Islet of Langerhans (tissue), 1 donor: ENCODE measurements around the gene PIK3IP1.

Experiments used
- FAIRE-seq: peaks from one replicate; lab custom pipeline; 2011; peaks lifted over from hg19 to GRCh38; lab: Jason Lieb, UNC

Gene PIK3IP1

GRCh38 chr22:31278626-31279326 is 13.5 kb downstream of the PIK3IP1 start:
- FAIRE-seq, result no peak

GRCh38 chr22:31278151-31278621 is 14.1 kb downstream of the PIK3IP1 start:
- FAIRE-seq, result no peak

GRCh38 chr22:31277741-31278140 is 14.5 kb downstream of the PIK3IP1 start:
- no peak for FAIRE-seq

GRCh38 chr22:31276426-31277167 is 15.7 kb downstream of the PIK3IP1 start:
- FAIRE-seq, result no peak

- no peak for FAIRE-seq
Observed at GRCh38 chr22:31275576-31275975, 16.7 kb downstream of the PIK3IP1 start.

GRCh38 chr22:31275018-31275417 is 17.3 kb downstream of the PIK3IP1 start:
- FAIRE-seq, result no peak

- FAIRE-seq, result no peak
Observed at GRCh38 chr22:31274017-31274416, 18.3 kb downstream of the PIK3IP1 start.

GRCh38 chr22:31272522-31273446 is 19.5 kb downstream of the PIK3IP1 start:
- no peak for FAIRE-seq

GRCh38 chr22:31271485-31271884 is 20.8 kb downstream of the PIK3IP1 start:
- FAIRE-seq, result no peak

GRCh38 chr22:31271026-31271425 is 21.3 kb downstream of the PIK3IP1 start:
- FAIRE-seq, result no peak

GRCh38 chr22:31269892-31270579 is 22.3 kb downstream of the PIK3IP1 start:
- no peak for FAIRE-seq

- no peak for FAIRE-seq
Observed at GRCh38 chr22:31268281-31268680, 24.0 kb downstream of the PIK3IP1 start.

- no peak for FAIRE-seq
Observed at GRCh38 chr22:31263896-31264640, 28.2 kb downstream of the PIK3IP1 start.

- FAIRE-seq, result no peak
Observed at GRCh38 chr22:31262312-31263133, 29.8 kb downstream of the PIK3IP1 start.

GRCh38 chr22:31260474-31260856 is 31.8 kb downstream of the PIK3IP1 start:
- no peak for FAIRE-seq

GRCh38 chr22:31259798-31260473 is 32.4 kb downstream of the PIK3IP1 start:
- FAIRE-seq, result no peak

- FAIRE-seq, result no peak
Observed at GRCh38 chr22:31253949-31254348, 38.3 kb downstream of the PIK3IP1 start.

GRCh38 chr22:31250740-31251600 is 41.3 kb downstream of the PIK3IP1 start:
- FAIRE-seq, result no peak
